Dendritic cell treated with granulocyte-macrophage colony-stimulating factor and Interleukin-4, amounts not matched to agents 40 ng/mL and 50 ng/mL, for 4 days (primary cell): Measurements from ENCODE around the gene ENTPD1.
"Not testable (repeated sequence)": the region's sequence is repeated elsewhere in the genome, so short reads cannot be mapped to it uniquely, and the experiment has no call there.

Experiments used
- H3K27ac Mint-ChIP-seq: one replicate; pipeline ENCODE4 v1.8.0; 2022; ENCODE audit warnings: mild to moderate bottlenecking, mixed read lengths
- H3K27me3 Mint-ChIP-seq: one replicate; pipeline ENCODE4 v1.8.0; 2022; ENCODE audit warnings: mild to moderate bottlenecking, mixed read lengths
- H3K36me3 Mint-ChIP-seq: one replicate; pipeline ENCODE4 v1.8.0; 2022; ENCODE audit warnings: low read depth, mixed read lengths
- H3K4me1 Mint-ChIP-seq: one replicate; pipeline ENCODE4 v1.8.0; 2022; ENCODE audit warnings: low read depth, mixed read lengths
- H3K4me3 Mint-ChIP-seq: one replicate; pipeline ENCODE4 v1.8.0; 2022; ENCODE audit warnings: mild to moderate bottlenecking, moderate library complexity, mixed read lengths
- H3K9me3 Mint-ChIP-seq: one replicate; pipeline ENCODE4 v1.8.0; 2022; ENCODE audit warnings: mixed read lengths
- intact Hi-C: fragments of 100-400 bp; cut with micrococcal nuclease; formaldehyde crosslinking; loops from one replicate; pipeline ENCODE4 v1.15.0; 2022

ENTPD1 gene

GRCh38 chr10:95861386-95861785, 105.4 kb downstream of the ENTPD1 start:
- Mint-ChIP-seq H3K27me3 (no peaks in the 10 kb centered on the region), H3K36me3 (peaks cover 84% of the 10 kb centered on the region), H3K9me3 (no peaks in the 10 kb centered on the region), H3K4me3 (no peak overlapping the region), H3K27ac (no peak overlapping the region), H3K4me1 (no peaks in the 10 kb centered on the region)
- intact Hi-C loops: no loop called here

GRCh38 chr10:95864906-95865813, 109.2 kb downstream of the ENTPD1 start:
- Mint-ChIP-seq H3K36me3 (peaks cover 84% of the 10 kb centered on the region), H3K4me1 (no peaks in the 10 kb centered on the region), H3K4me3 (no peak overlapping the region), H3K27me3 (no peaks in the 10 kb centered on the region), H3K9me3 (no peaks in the 10 kb centered on the region), H3K27ac (peak overlapping the region; percentile 0)
- intact Hi-C loops: loop anchor here (1.0 kb wide), 1 partner anchor 171 kb away; no protein-coding TSS in a partner anchor

- Mint-ChIP-seq H3K36me3 (peaks cover 82% of the 10 kb centered on the region), H3K27me3 (no peaks in the 10 kb centered on the region), H3K4me1 (no peaks in the 10 kb centered on the region), H3K9me3 (no peaks in the 10 kb centered on the region), H3K27ac (peak overlapping the region; percentile 0), H3K4me3 (no peak overlapping the region)
- intact Hi-C loops: loop anchor here (1.0 kb wide), 1 partner anchor 172 kb away; no protein-coding TSS in a partner anchor
Observed at GRCh38 chr10:95865814-95866466, 110.0 kb downstream of the ENTPD1 start.

GRCh38 chr10:95866467-95866842, 110.5 kb downstream of the ENTPD1 start:
- Mint-ChIP-seq H3K27ac (no peak overlapping the region), H3K9me3 (no peaks in the 10 kb centered on the region), H3K36me3 (peaks cover 79% of the 10 kb centered on the region), H3K4me1 (no peaks in the 10 kb centered on the region), H3K4me3 (no peak overlapping the region), H3K27me3 (no peaks in the 10 kb centered on the region)
- intact Hi-C loops: no loop called here

- Mint-ChIP-seq H3K36me3 (peaks cover 79% of the 10 kb centered on the region), H3K27ac (no peak overlapping the region), H3K4me1 (no peaks in the 10 kb centered on the region), H3K27me3 (no peaks in the 10 kb centered on the region), H3K9me3 (no peaks in the 10 kb centered on the region), H3K4me3 (no peak overlapping the region)
- intact Hi-C loops: no loop called here
Observed at GRCh38 chr10:95867866-95868265, 111.9 kb downstream of the ENTPD1 start.

- Mint-ChIP-seq H3K9me3 (peaks cover 10% of the 10 kb centered on the region), H3K27ac (no peak overlapping the region), H3K4me1 (no peaks in the 10 kb centered on the region), H3K36me3 (peaks cover 73% of the 10 kb centered on the region), H3K4me3 (no peak overlapping the region), H3K27me3 (no peaks in the 10 kb centered on the region)
- intact Hi-C loops: no loop called here
Observed at GRCh38 chr10:95872158-95872711, 116.3 kb downstream of the ENTPD1 start.

GRCh38 chr10:95873139-95873538, 117.2 kb downstream of the ENTPD1 start:
- H3K4me3 Mint-ChIP-seq: no peak overlapping the region
- H3K27me3 Mint-ChIP-seq: no peaks in the 10 kb centered on the region
- no peaks in the 10 kb centered on the region for H3K4me1 Mint-ChIP-seq
- peaks cover 10% of the 10 kb centered on the region for H3K9me3 Mint-ChIP-seq
- intact Hi-C loops: no loop called here
- peaks cover 64% of the 10 kb centered on the region for H3K36me3 Mint-ChIP-seq
- H3K27ac Mint-ChIP-seq: no peak overlapping the region

GRCh38 chr10:95873651-95874050, 117.7 kb downstream of the ENTPD1 start:
- H3K27me3 Mint-ChIP-seq: no peaks in the 10 kb centered on the region
- no peak overlapping the region for H3K4me3 Mint-ChIP-seq
- peaks cover 59% of the 10 kb centered on the region for H3K36me3 Mint-ChIP-seq
- intact Hi-C loops: no loop called here
- H3K4me1 Mint-ChIP-seq: no peaks in the 10 kb centered on the region
- peaks cover 10% of the 10 kb centered on the region for H3K9me3 Mint-ChIP-seq
- H3K27ac Mint-ChIP-seq: no peak overlapping the region

- H3K4me3 Mint-ChIP-seq, intact Hi-C loops, H3K27ac Mint-ChIP-seq, H3K4me1 Mint-ChIP-seq, H3K9me3 Mint-ChIP-seq, H3K27me3 Mint-ChIP-seq: not testable (repeated sequence)
- peaks cover 57% of the 10 kb centered on the region for H3K36me3 Mint-ChIP-seq
Observed at GRCh38 chr10:95874783-95875182, 118.8 kb downstream of the ENTPD1 start.

GRCh38 chr10:95876756-95877155, 120.8 kb downstream of the ENTPD1 start:
- Mint-ChIP-seq H3K9me3 (peaks cover 10% of the 10 kb centered on the region), H3K4me1 (peaks cover 5% of the 10 kb centered on the region), H3K27ac (no peak overlapping the region), H3K36me3 (peaks cover 45% of the 10 kb centered on the region), H3K4me3 (no peak overlapping the region), H3K27me3 (no peaks in the 10 kb centered on the region)
- intact Hi-C loops: no loop called here

- H3K4me1 Mint-ChIP-seq: peaks cover 5% of the 10 kb centered on the region
- H3K27ac Mint-ChIP-seq: no peak overlapping the region
- no peak overlapping the region for H3K4me3 Mint-ChIP-seq
- intact Hi-C loops: no loop called here
- H3K36me3 Mint-ChIP-seq: peaks cover 34% of the 10 kb centered on the region
- H3K9me3 Mint-ChIP-seq: peaks cover 10% of the 10 kb centered on the region
- H3K27me3 Mint-ChIP-seq: no peaks in the 10 kb centered on the region
Observed at GRCh38 chr10:95877881-95878280, 121.9 kb downstream of the ENTPD1 start.

GRCh38 chr10:95880704-95881103, 124.7 kb downstream of the ENTPD1 start:
- no peak overlapping the region for H3K4me3 Mint-ChIP-seq
- no peak overlapping the region for H3K27ac Mint-ChIP-seq
- H3K4me1 Mint-ChIP-seq: peaks cover 11% of the 10 kb centered on the region
- H3K9me3 Mint-ChIP-seq: no peaks in the 10 kb centered on the region
- no peaks in the 10 kb centered on the region for H3K27me3 Mint-ChIP-seq
- intact Hi-C loops: no loop called here
- H3K36me3 Mint-ChIP-seq: peaks cover 6% of the 10 kb centered on the region

GRCh38 chr10:95881316-95881715, 125.4 kb downstream of the ENTPD1 start:
- intact Hi-C loops: no loop called here
- Mint-ChIP-seq H3K27me3 (no peaks in the 10 kb centered on the region), H3K36me3 (peaks cover 3% of the 10 kb centered on the region), H3K4me1 (peaks cover 11% of the 10 kb centered on the region), H3K27ac (no peak overlapping the region), H3K4me3 (no peak overlapping the region), H3K9me3 (no peaks in the 10 kb centered on the region)

- intact Hi-C loops: no loop called here
- Mint-ChIP-seq H3K4me1 (no peaks in the 10 kb centered on the region), H3K4me3 (no peak overlapping the region), H3K9me3 (no peaks in the 10 kb centered on the region), H3K27me3 (no peaks in the 10 kb centered on the region), H3K36me3 (peaks cover 40% of the 10 kb centered on the region), H3K27ac (no peak overlapping the region)
Observed at GRCh38 chr10:95889830-95890229, 133.9 kb downstream of the ENTPD1 start.
